ENCODE results near the gene CCT2.

CCT2 gene

DNA sequence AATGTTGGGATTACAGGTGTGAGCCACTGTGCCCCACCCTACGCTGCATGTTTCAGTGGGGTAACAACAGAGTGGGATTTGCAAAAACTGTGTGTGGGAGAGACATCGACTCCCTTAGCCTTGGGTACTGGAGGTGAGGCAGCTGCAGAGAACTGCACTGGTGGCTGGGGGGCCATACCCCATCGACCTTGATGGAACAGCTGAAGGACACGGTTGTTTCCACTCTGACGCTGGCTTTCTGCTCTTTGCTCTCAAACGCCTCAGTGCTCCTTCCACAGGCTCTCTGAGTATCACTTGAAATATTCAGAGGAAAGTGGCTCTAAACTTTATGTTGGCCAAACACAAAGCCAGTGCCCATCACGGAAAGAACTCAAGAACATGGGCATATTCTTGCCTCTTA lies 56.3 kb downstream of the CCT2 start:
- no peak for DNase-seq (ENCODE audit: low read depth)
- no peak overlapping the region for H3K4me3 ChIP-seq (ENCODE audit: low read depth, low read length)
- TF ChIP-seq MYC (IDR thresholded peaks at IDR 0.05; ENCODE audit: low read depth, low read length): no peak
- TF ChIP-seq POLR2A (IDR thresholded peaks at IDR 0.05; ENCODE audit: extremely low read depth, insufficient read length): no peak
- TF ChIP-seq, protein P1, sequence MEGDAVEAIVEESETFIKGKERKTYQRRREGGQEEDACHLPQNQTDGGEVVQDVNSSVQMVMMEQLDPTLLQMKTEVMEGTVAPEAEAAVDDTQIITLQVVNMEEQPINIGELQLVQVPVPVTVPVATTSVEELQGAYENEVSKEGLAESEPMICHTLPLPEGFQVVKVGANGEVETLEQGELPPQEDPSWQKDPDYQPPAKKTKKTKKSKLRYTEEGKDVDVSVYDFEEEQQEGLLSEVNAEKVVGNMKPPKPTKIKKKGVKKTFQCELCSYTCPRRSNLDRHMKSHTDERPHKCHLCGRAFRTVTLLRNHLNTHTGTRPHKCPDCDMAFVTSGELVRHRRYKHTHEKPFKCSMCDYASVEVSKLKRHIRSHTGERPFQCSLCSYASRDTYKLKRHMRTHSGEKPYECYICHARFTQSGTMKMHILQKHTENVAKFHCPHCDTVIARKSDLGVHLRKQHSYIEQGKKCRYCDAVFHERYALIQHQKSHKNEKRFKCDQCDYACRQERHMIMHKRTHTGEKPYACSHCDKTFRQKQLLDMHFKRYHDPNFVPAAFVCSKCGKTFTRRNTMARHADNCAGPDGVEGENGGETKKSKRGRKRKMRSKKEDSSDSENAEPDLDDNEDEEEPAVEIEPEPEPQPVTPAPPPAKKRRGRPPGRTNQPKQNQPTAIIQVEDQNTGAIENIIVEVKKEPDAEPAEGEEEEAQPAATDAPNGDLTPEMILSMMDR (IDR thresholded peaks at IDR 0.05; ENCODE audit: low read depth, low read length): no peak
- TF ChIP-seq MAX (IDR thresholded peaks at IDR 0.05; ENCODE audit: low read depth, low read length): no peak

DNA sequence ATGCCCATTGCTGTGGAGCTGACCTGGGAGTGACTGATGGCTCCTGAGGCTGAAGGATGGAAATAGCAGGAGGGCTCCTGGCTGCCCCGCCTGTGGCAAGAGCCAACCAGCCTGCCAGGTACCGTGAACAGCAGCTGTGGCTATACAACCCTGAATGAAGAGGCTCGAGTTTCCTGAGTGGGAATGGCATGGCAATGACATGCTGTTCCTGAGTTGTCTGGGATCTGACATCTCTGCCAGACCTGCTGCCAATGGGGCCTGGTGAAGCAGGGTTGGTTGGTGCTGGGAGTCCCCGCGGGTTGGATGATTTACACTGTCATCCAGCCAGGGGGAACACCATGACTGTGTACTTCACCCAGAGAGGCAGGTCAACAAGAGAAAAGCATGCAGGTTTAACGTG lies 57.3 kb downstream of the CCT2 start:
- H3K4me3 ChIP-seq (ENCODE audit: low read depth, low read length): no peak overlapping the region
- DNase-seq (ENCODE audit: low read depth): no peak
- TF ChIP-seq MYC (IDR thresholded peaks at IDR 0.05; ENCODE audit: low read depth, low read length) (no peak), POLR2A (IDR thresholded peaks at IDR 0.05; ENCODE audit: extremely low read depth, insufficient read length) (no peak), MAX (IDR thresholded peaks at IDR 0.05; ENCODE audit: low read depth, low read length) (no peak)
- TF ChIP-seq, protein P1 (IDR thresholded peaks at IDR 0.05; ENCODE audit: low read depth, low read length): no peak

- TF ChIP-seq, protein P1 (IDR thresholded peaks at IDR 0.05; ENCODE audit: low read depth, low read length): no peak
- TF ChIP-seq MYC (IDR thresholded peaks at IDR 0.05; ENCODE audit: low read depth, low read length) (no peak), POLR2A (IDR thresholded peaks at IDR 0.05; ENCODE audit: extremely low read depth, insufficient read length) (no peak), MAX (IDR thresholded peaks at IDR 0.05; ENCODE audit: low read depth, low read length) (no peak)
- no peak for DNase-seq (ENCODE audit: low read depth)
- no peak overlapping the region for H3K4me3 ChIP-seq (ENCODE audit: low read depth, low read length)
These were observed 59.3 kb downstream of the CCT2 start for GRCh38 chr12:69644511-69644910.

- no peak overlapping the region for H3K4me3 ChIP-seq (ENCODE audit: low read depth, low read length)
- TF ChIP-seq POLR2A (IDR thresholded peaks at IDR 0.05; ENCODE audit: extremely low read depth, insufficient read length) (no peak), MAX (IDR thresholded peaks at IDR 0.05; ENCODE audit: low read depth, low read length) (no peak)
- TF ChIP-seq, protein P1 (IDR thresholded peaks at IDR 0.05; ENCODE audit: low read depth, low read length): no peak
- DNase-seq (ENCODE audit: low read depth): no peak
These were observed 59.8 kb downstream of the CCT2 start for GRCh38 chr12:69645031-69645430.

- no peak for DNase-seq (ENCODE audit: low read depth)
- no peak overlapping the region for H3K4me3 ChIP-seq (ENCODE audit: low read depth, low read length)
- TF ChIP-seq MAX (IDR thresholded peaks at IDR 0.05; ENCODE audit: low read depth, low read length) (no peak), MYC (IDR thresholded peaks at IDR 0.05; ENCODE audit: low read depth, low read length) (no peak), POLR2A (IDR thresholded peaks at IDR 0.05; ENCODE audit: extremely low read depth, insufficient read length) (no peak)
- TF ChIP-seq, protein P1 (IDR thresholded peaks at IDR 0.05; ENCODE audit: low read depth, low read length): no peak
These were observed 61.9 kb downstream of the CCT2 start for GRCh38 chr12:69647178-69647577.

GRCh38 chr12:69648476-69648875 lies 63.2 kb downstream of the CCT2 start:
- no peak for TF ChIP-seq MAX (IDR thresholded peaks at IDR 0.05; ENCODE audit: low read depth, low read length)
- no peak for TF ChIP-seq POLR2A (IDR thresholded peaks at IDR 0.05; ENCODE audit: extremely low read depth, insufficient read length)
- TF ChIP-seq, protein P1 (IDR thresholded peaks at IDR 0.05; ENCODE audit: low read depth, low read length): no peak
- no peak for TF ChIP-seq MYC (IDR thresholded peaks at IDR 0.05; ENCODE audit: low read depth, low read length)
- no peak overlapping the region for H3K4me3 ChIP-seq (ENCODE audit: low read depth, low read length)
- DNase-seq (ENCODE audit: low read depth): no peak

All from NB4 (cell line).